ENCODE data around the gene CPT1C. TPM values are rescaled to one million over a fixed set of nuclear protein-coding genes. Genes with fewer than 3 reads are reported as not detected.

The CPT1C gene
- polyA plus RNA-seq, 1 donor (not counting 4 experiments of a cell fraction or from before 2014, with no cell fraction given) = 0.41 TPM

- DNase-seq (ENCODE audit: low read depth, low spot score) (no peak), FAIRE-seq (no peak)
- Histone ChIP-seq H2AFZ (ENCODE audit: control insufficient read depth, low read length) (no peak overlapping the region), H4K20me1 (ENCODE audit: control insufficient read depth, extremely low read depth, insufficient read depth, low read length) (peaks cover 27% of the 10 kb centered on the region), H3K9me3 (ENCODE audit: control insufficient read depth, low read depth, low read length) (no peaks in the 10 kb centered on the region), H3K9ac (ENCODE audit: control insufficient read depth, extremely low read depth, insufficient read depth, low read length) (no peak overlapping the region), H3K4me1 (ENCODE audit: control insufficient read depth, extremely low read depth, insufficient read depth, low read length) (peaks cover 24% of the 10 kb centered on the region), H3K27ac (ENCODE audit: control insufficient read depth, insufficient read depth, low read length) (no peak overlapping the region), H3K4me2 (ENCODE audit: control insufficient read depth, extremely low read depth, insufficient read depth, low read depth, low read length) (no peak overlapping the region), H3K4me3 (ENCODE audit: control insufficient read depth in 2 of 3, extremely low read depth in 1 of 3, insufficient read depth in 2 of 3, low read depth in 1 of 3, low read length in 3 of 3) (no peak overlapping the region), H3K79me2 (ENCODE audit: control insufficient read depth, insufficient read depth, low read length) (peaks cover 53% of the 10 kb centered on the region), H3K27me3 (ENCODE audit: control insufficient read depth, extremely low read depth, insufficient read depth, low read length) (no peaks in the 10 kb centered on the region), H3K36me3 (ENCODE audit: control insufficient read depth in 2 of 2, extremely low read depth in 1 of 2, insufficient read depth in 2 of 2, low read length in 2 of 2) (peaks cover 39 to 42% of the 10 kb centered on the region in 2 experiments), H3K9me1 (ENCODE audit: control insufficient read depth, extremely low read depth, insufficient read depth, low read length) (no peaks in the 10 kb centered on the region)
- dilution Hi-C loops (cut with MboI; ENCODE audit: extremely low pct_ligation_motif_present, low sequenced_read_pairs) = no loop called here
- no peak for TF ChIP-seq EZH2 (IDR thresholded peaks at IDR 0.05; ENCODE audit: low read length)
These were observed 9.1 kb upstream of the CPT1C start for GRCh38 chr19:49681830-49682229.

- Histone ChIP-seq H3K9me3 (ENCODE audit: control insufficient read depth, low read depth, low read length) (no peaks in the 10 kb centered on the region), H3K36me3 (ENCODE audit: control insufficient read depth in 2 of 2, extremely low read depth in 1 of 2, insufficient read depth in 2 of 2, low read length in 2 of 2) (peaks cover 43% of the 10 kb centered on the region in 2 experiments), H3K4me3 (ENCODE audit: control insufficient read depth in 2 of 3, extremely low read depth in 1 of 3, insufficient read depth in 2 of 3, low read depth in 1 of 3, low read length in 3 of 3) (no peak overlapping the region), H3K4me1 (ENCODE audit: control insufficient read depth, extremely low read depth, insufficient read depth, low read length) (peaks cover 24% of the 10 kb centered on the region), H4K20me1 (ENCODE audit: control insufficient read depth, extremely low read depth, insufficient read depth, low read length) (peaks cover 27% of the 10 kb centered on the region), H3K9ac (ENCODE audit: control insufficient read depth, extremely low read depth, insufficient read depth, low read length) (no peak overlapping the region), H3K4me2 (ENCODE audit: control insufficient read depth, extremely low read depth, insufficient read depth, low read depth, low read length) (no peak overlapping the region), H3K27me3 (ENCODE audit: control insufficient read depth, extremely low read depth, insufficient read depth, low read length) (no peaks in the 10 kb centered on the region), H3K9me1 (ENCODE audit: control insufficient read depth, extremely low read depth, insufficient read depth, low read length) (no peaks in the 10 kb centered on the region), H3K79me2 (ENCODE audit: control insufficient read depth, insufficient read depth, low read length) (peaks cover 50% of the 10 kb centered on the region), H2AFZ (ENCODE audit: control insufficient read depth, low read length) (no peak overlapping the region), H3K27ac (ENCODE audit: control insufficient read depth, insufficient read depth, low read length) (no peak overlapping the region)
- DNase-seq (ENCODE audit: low read depth, low spot score) (no peak), FAIRE-seq (no peak)
- dilution Hi-C loops (cut with MboI; ENCODE audit: extremely low pct_ligation_motif_present, low sequenced_read_pairs) = no loop called here
- TF ChIP-seq EZH2 (IDR thresholded peaks at IDR 0.05; ENCODE audit: low read length) = no peak
- TF ChIP-seq CTCF (optimal IDR thresholded peaks at IDR 0.05 in 1 of 3, IDR thresholded peaks at IDR 0.05 in 1 of 3, conservative IDR thresholded peaks at IDR 0.05 in 1 of 3; ENCODE audit: extremely low read depth in 1 of 3, insufficient read depth in 2 of 3, low read length in 3 of 3) = no peak
These were observed 8.6 kb upstream of the CPT1C start for GRCh38 chr19:49682274-49682673.

- dilution Hi-C loops (cut with MboI; ENCODE audit: extremely low pct_ligation_motif_present, low sequenced_read_pairs) = no loop called here
- no peaks in the 10 kb centered on the region for H3K27me3 ChIP-seq (ENCODE audit: control insufficient read depth, extremely low read depth, insufficient read depth, low read length)
- H3K4me3 ChIP-seq (ENCODE audit: control insufficient read depth in 2 of 3, extremely low read depth in 1 of 3, insufficient read depth in 2 of 3, low read depth in 1 of 3, low read length in 3 of 3) = no peak overlapping the region
- no peak for DNase-seq (ENCODE audit: low read depth, low spot score)
- H3K36me3 ChIP-seq (ENCODE audit: control insufficient read depth in 2 of 2, extremely low read depth in 1 of 2, insufficient read depth in 2 of 2, low read length in 2 of 2) = peaks cover 48 to 50% of the 10 kb centered on the region in 2 experiments
- H3K27ac ChIP-seq (ENCODE audit: control insufficient read depth, insufficient read depth, low read length) = no peak overlapping the region
- H3K4me1 ChIP-seq (ENCODE audit: control insufficient read depth, extremely low read depth, insufficient read depth, low read length) = peaks cover 15% of the 10 kb centered on the region
- no peak overlapping the region for H3K9ac ChIP-seq (ENCODE audit: control insufficient read depth, extremely low read depth, insufficient read depth, low read length)
- peaks cover 26% of the 10 kb centered on the region for H4K20me1 ChIP-seq (ENCODE audit: control insufficient read depth, extremely low read depth, insufficient read depth, low read length)
- H3K9me3 ChIP-seq (ENCODE audit: control insufficient read depth, low read depth, low read length) = no peaks in the 10 kb centered on the region
- TF ChIP-seq EZH2 (IDR thresholded peaks at IDR 0.05; ENCODE audit: low read length) = no peak
- TF ChIP-seq CTCF (optimal IDR thresholded peaks at IDR 0.05 in 1 of 3, IDR thresholded peaks at IDR 0.05 in 1 of 3, conservative IDR thresholded peaks at IDR 0.05 in 1 of 3; ENCODE audit: extremely low read depth in 1 of 3, insufficient read depth in 2 of 3, low read length in 3 of 3) = no peak
- H3K9me1 ChIP-seq (ENCODE audit: control insufficient read depth, extremely low read depth, insufficient read depth, low read length) = no peaks in the 10 kb centered on the region
- H2AFZ ChIP-seq (ENCODE audit: control insufficient read depth, low read length) = no peak overlapping the region
- H3K4me2 ChIP-seq (ENCODE audit: control insufficient read depth, extremely low read depth, insufficient read depth, low read depth, low read length) = no peak overlapping the region
- FAIRE-seq = no peak
- peaks cover 36% of the 10 kb centered on the region for H3K79me2 ChIP-seq (ENCODE audit: control insufficient read depth, insufficient read depth, low read length)
These were observed 7.1 kb upstream of the CPT1C start for GRCh38 chr19:49683814-49684250.

All from keratinocyte (primary cell).